ENCODE results near the gene MYH4. TPM values are rescaled to one million over a fixed set of nuclear protein-coding genes. Genes with fewer than 3 reads are reported as not detected.

Gene MYH4
- polyA plus RNA-seq, 1 of the 3 experiments (the other 2 are of a cell fraction): not detected

DNA sequence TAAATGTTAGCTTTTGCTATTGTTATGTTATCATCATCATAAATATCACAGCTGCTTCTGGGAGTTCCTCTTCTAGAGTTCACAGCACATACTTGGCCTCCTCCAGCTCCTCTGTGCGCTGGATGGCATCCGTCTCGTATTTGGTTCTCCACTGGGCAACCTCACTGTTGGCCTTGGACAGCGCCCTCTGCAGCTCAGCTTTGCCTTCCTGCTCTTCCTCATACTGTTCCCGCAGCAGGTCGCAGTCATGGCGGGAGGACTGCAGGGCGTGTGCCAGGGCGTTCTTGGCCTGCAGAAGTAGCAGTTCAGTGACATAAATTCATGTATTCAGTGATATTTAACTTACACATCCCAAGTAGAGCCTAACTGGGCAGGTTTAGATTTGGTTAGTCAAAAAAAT lies 71.0 kb downstream of the MYH4 start:
- Histone ChIP-seq H3K27me3 (ENCODE audit: insufficient read depth) (no peaks in the 10 kb centered on the region; the same call in 1 of the 2 replicates), H3K79me2 (ENCODE audit: insufficient read depth) (no peaks in the 10 kb centered on the region), H2AFZ (ENCODE audit: low read depth) (no peak overlapping the region), H4K20me1 (ENCODE audit: insufficient read depth) (no peaks in the 10 kb centered on the region), H3K4me3 (ENCODE audit: low read depth in 2 of 2, low read length in 1 of 2) (no peak overlapping the region), H3K9me2 (no peaks in the 10 kb centered on the region), H3K4me2 (no peak overlapping the region), H3K27ac (ENCODE audit: low read depth in 2 of 2, low read length in 1 of 2) (no peak overlapping the region), H3K4me1 (ENCODE audit: control insufficient read depth in 1 of 2, insufficient read depth in 2 of 2, low read depth in 1 of 2, low read length in 1 of 2) (no peaks in the 10 kb centered on the region), H3F3A (replicated peaks; ENCODE audit: insufficient read depth) (no peaks in the 10 kb centered on the region), H3K9ac (no peak overlapping the region), H3K9me3 (no peaks in the 10 kb centered on the region), H3K36me3 (replicated peaks in 1 of 2; ENCODE audit: control insufficient read depth in 1 of 2, insufficient read depth in 2 of 2, low read length in 1 of 2) (no peaks in the 10 kb centered on the region)
- WGBS (ENCODE audit: low lambda C conversion rate): 44% methylated on average over 9 of the region's 9 CpGs
- DNase-seq: no peak
- CTCF ChIA-PET: interaction anchor here (1.0 kb wide), 1 partner anchor 216 kb away, joined by 3 read pairs; no protein-coding TSS in a partner anchor
- POLR2A ChIA-PET: no interaction called here
- TF ChIP-seq CHD2 (IDR thresholded peaks at IDR 0.05; ENCODE audit: low read length, partially characterized antibody) (no peak), IRF3 (IDR thresholded peaks at IDR 0.05; ENCODE audit: low read depth, low read length) (no peak), CTCF (IDR thresholded peaks at IDR 0.05) (peak; percentile 14; the same call in 1 of the 2 replicates), GATA2 (CRISPR knock-in tag; IDR thresholded peaks at IDR 0.05) (no peak), RXRA (IDR thresholded peaks at IDR 0.05; ENCODE audit: borderline replicate concordance, low read depth) (no peak), MXI1 (IDR thresholded peaks at IDR 0.05; ENCODE audit: low read depth, low read length) (no peak)

DNA sequence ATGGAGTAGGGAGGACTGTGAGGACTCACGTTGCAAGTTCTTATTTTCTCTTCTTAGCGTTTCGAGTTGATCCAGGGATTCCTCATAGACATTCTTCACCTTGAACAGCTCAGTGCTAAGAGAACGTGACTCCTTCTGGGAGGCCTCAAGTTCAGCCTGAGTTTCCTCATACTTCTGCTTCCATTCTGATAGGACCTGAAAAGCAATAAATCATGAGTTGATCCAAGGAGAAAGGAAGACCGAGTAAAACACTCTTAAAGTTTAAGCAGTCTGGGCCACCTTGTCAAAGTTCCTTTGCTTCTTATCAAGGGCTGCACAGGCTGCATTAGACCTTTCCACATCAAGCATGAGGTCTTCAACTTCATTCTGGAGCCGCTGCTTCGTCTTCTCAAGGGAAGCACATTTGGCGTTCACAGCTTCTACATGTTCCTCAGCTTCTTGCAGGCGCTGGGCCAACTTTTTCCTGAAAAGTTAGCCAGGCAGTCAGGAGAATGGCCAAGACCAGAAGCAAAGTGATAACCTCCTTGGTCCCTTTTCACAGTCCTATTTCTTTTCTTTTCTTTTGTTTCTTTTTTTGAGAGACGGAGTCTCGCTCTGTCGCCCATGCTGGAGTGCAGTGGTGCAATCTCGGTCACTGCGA lies 72.7 kb downstream of the MYH4 start:
- Histone ChIP-seq H4K20me1 (ENCODE audit: insufficient read depth) (no peaks in the 10 kb centered on the region), H3K4me2 (no peak overlapping the region), H3K27me3 (ENCODE audit: insufficient read depth) (no peaks in the 10 kb centered on the region; the same call in 1 of the 2 replicates), H3K36me3 (replicated peaks in 1 of 2; ENCODE audit: control insufficient read depth in 1 of 2, insufficient read depth in 2 of 2, low read length in 1 of 2) (no peaks in the 10 kb centered on the region), H3F3A (replicated peaks; ENCODE audit: insufficient read depth) (no peaks in the 10 kb centered on the region), H3K27ac (ENCODE audit: low read depth in 2 of 2, low read length in 1 of 2) (no peak overlapping the region), H3K9me2 (no peaks in the 10 kb centered on the region), H3K79me2 (ENCODE audit: insufficient read depth) (no peaks in the 10 kb centered on the region), H2AFZ (ENCODE audit: low read depth) (no peak overlapping the region), H3K9me3 (no peaks in the 10 kb centered on the region), H3K9ac (no peak overlapping the region), H3K4me3 (ENCODE audit: low read depth in 2 of 2, low read length in 1 of 2) (no peak overlapping the region), H3K4me1 (ENCODE audit: control insufficient read depth in 1 of 2, insufficient read depth in 2 of 2, low read depth in 1 of 2, low read length in 1 of 2) (no peaks in the 10 kb centered on the region)
- WGBS (ENCODE audit: low lambda C conversion rate): 15% methylated on average over 14 of the region's 14 CpGs
- TF ChIP-seq PBX3 (IDR thresholded peaks at IDR 0.05) (no peak), RAD21 (IDR thresholded peaks at IDR 0.05; ENCODE audit: low read length) (no peak), FOXM1 (IDR thresholded peaks at IDR 0.05; ENCODE audit: low read depth) (no peak), CTCF (IDR thresholded peaks at IDR 0.05) (no peak), NFIC (IDR thresholded peaks at IDR 0.05; ENCODE audit: borderline replicate concordance) (no peak)
- CTCF ChIA-PET: no interaction called here
- POLR2A ChIA-PET: no interaction called here
- no peak for DNase-seq

Data from SK-N-SH (cell line).